Skeletal muscle tissue (tissue), 4 donors: ENCODE results near the gene EAF2. TPM values are rescaled to one million over a fixed set of nuclear protein-coding genes. Genes with fewer than 3 reads are reported as not detected.
"Not testable (repeated sequence)": the region's sequence is repeated elsewhere in the genome, so short reads cannot be mapped to it uniquely, and the experiment has no call there.

ENCODE experiments used
- H3K27ac ChIP-seq: one replicate; pipeline ENCODE4 v1.7.0; 2013; ENCODE audit warnings: mild to moderate bottlenecking, low read depth, low read length, inconsistent platforms
- H3K27me3 ChIP-seq, 3 donors: one replicate each; pipeline ENCODE4 v1.7.0; 2013; ENCODE audit warnings: low read length in 3 of 3; ENCODE audit not compliant: control insufficient read depth in 3 of 3, insufficient read depth in 3 of 3
- H3K36me3 ChIP-seq, 3 donors: one replicate each; pipeline ENCODE4 v1.7.0; 2013; ENCODE audit warnings: low read length in 3 of 3; ENCODE audit not compliant: control insufficient read depth in 3 of 3, insufficient read depth in 3 of 3
- H3K4me1 ChIP-seq, 3 donors: one replicate each; pipeline ENCODE4 v1.7.0; 2013; ENCODE audit warnings: low read length in 3 of 3, mild to moderate bottlenecking in 3 of 3; ENCODE audit not compliant: control insufficient read depth in 3 of 3, insufficient read depth in 3 of 3
- H3K4me3 ChIP-seq, 3 donors: one replicate each; pipeline ENCODE4 v1.7.0; 2013; ENCODE audit warnings: low read length in 3 of 3
- H3K9ac ChIP-seq, 3 donors: one replicate each; pipeline ENCODE4 v1.7.0; 2013; ENCODE audit warnings: low read length in 3 of 3, mild to moderate bottlenecking in 3 of 3, moderate library complexity in 2 of 3, low read depth in 1 of 3
- H3K9me3 ChIP-seq, 3 donors: one replicate each; pipeline ENCODE4 v1.7.0; 2013; ENCODE audit warnings: low read length in 3 of 3; ENCODE audit not compliant: control insufficient read depth in 3 of 3
- total RNA-seq: library from RNA; depleted of rRNA; stranded (reverse); fragments of >200 nt; gene quantifications from one replicate; pipeline ENCODE4 v1.2.3, GENCODE V29; 2014
- donor health status: Osteomylitis.

The EAF2 gene
- total RNA-seq, 1 donor from 2014 or later, result 12.5 TPM

DNA sequence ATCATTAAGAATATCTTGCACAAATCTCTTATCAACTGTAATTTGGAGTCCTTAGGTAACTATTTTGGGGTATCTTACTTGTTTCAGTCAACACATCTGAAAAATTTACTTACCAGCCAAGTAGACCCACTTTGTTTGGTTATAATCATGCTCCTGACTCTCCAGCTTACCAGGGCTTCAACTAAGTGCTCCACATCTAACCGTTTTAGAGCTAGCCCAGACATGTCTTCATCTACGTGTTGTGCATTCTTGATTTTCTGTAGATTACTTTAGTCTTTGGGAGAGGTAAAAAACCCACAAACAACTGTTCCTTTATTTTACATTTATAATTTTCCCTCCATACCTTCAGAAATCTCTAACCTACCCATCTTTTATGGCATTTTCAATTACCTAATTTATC is 17.2 kb downstream of the EAF2 start:
- H3K9me3 ChIP-seq, result no peaks in the 10 kb centered on the region
- no peaks in the 10 kb centered on the region for H3K4me1 ChIP-seq

DNA sequence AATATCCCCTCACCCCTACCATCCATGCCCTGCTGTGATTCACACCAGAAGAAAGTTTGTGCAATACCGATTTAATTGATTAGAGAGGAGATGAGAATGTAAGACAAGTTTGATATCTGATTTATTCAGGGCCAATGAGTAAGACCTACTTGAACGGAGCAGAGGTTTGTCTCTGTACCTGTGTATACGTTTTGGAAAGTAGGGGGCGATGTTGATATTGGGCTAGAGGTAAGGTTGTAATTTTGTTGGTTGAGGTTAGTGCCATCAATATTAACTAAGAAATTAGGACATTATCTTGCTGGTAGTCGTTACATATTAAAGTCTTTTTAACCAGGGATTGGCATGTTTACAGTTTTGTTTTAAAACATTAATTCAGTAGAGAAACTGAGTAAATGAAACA is 20.5 kb downstream of the EAF2 start:
- H3K4me1 ChIP-seq, result no peaks in the 10 kb centered on the region
- H3K9ac ChIP-seq, result no peak overlapping the region
- H3K9me3 ChIP-seq, result no peaks in the 10 kb centered on the region
- H3K36me3 ChIP-seq, result peaks cover 0 to 3% (median 0%) of the 10 kb centered on the region in 3 donors
- H3K27ac ChIP-seq, result no peak overlapping the region
- H3K27me3 ChIP-seq, result no peaks in the 10 kb centered on the region
- H3K4me3 ChIP-seq, result no peak overlapping the region

More for the DNA sequence above, 17.2 kb downstream of the EAF2 start:
- H3K36me3 ChIP-seq, result peaks cover 0 to 3% (median 0%) of the 10 kb centered on the region in 3 donors
- no peak overlapping the region for H3K4me3 ChIP-seq
- H3K9ac ChIP-seq, result no peak overlapping the region
- H3K27ac ChIP-seq, result no peak overlapping the region
- no peaks in the 10 kb centered on the region for H3K27me3 ChIP-seq

DNA sequence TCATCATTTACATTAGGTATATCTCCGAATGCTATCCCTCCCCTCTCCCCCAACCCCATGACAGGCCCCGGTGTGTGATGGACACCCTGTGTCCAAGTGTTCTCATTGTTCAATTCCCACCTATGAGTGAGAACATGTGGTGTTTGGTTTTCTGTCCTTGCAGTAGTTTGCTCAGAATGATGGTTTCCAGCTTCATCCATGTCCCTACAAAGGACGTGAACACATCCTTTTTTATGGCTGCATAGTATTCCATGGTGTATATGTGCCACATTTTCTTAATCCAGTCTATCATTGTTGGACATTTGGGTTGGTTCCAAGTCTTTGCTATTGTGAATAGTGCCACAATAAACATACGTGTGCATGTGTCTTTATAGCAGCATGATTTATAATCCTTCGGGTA is 22.8 kb downstream of the EAF2 start:
- H3K36me3 ChIP-seq, H3K9me3 ChIP-seq, H3K4me3 ChIP-seq, H3K4me1 ChIP-seq, H3K27me3 ChIP-seq, H3K27ac ChIP-seq, H3K9ac ChIP-seq: not testable (repeated sequence)

DNA sequence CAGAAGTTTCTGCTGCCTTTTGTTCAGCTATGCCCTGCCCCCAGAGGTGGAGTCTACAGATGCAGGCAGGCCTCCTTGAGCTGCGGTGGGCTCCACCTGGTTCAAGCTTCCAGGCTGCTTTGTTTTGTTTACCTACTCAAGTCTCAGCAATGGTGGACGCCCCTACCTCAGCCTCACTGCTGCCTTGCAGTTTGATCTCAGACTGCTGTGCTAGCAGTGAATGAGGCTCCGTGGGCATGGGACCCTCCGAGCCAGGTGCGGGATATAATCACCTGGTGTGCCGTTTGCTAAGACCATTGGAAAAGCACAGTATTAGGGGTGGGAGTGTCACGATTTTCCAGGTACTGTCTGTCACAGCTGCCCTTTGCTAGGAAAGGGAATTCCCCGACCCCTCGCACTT is 28.2 kb downstream of the EAF2 start:
- H3K27ac ChIP-seq, H3K9ac ChIP-seq, H3K4me1 ChIP-seq, H3K36me3 ChIP-seq, H3K27me3 ChIP-seq, H3K9me3 ChIP-seq, H3K4me3 ChIP-seq: not testable (repeated sequence)

DNA sequence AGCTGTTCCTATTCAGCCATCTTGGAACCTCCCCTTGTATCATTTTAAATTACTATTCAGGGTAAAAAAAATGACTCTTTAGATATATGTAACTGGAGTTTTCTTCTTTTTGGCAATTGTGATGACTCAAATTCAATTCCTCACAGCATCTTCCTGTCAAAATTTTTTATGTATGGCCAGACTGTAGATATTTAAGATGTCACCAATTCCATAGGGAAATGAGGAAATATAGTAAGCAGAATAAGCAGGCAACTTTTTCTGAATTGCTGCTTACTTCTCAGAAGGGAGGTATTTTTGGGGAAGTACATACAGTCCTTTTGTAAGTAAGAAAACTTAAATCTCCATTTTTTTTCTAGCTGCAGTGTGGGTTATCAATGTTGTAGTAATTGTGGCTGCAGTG is 28.8 kb downstream of the EAF2 start:
- no peak overlapping the region for H3K27ac ChIP-seq
- H3K36me3 ChIP-seq, result peaks cover 0 to 2% (median 0%) of the 10 kb centered on the region in 3 donors
- H3K4me3 ChIP-seq, result no peak overlapping the region
- no peaks in the 10 kb centered on the region for H3K27me3 ChIP-seq
- no peaks in the 10 kb centered on the region for H3K4me1 ChIP-seq
- H3K9ac ChIP-seq, result no peak overlapping the region
- H3K9me3 ChIP-seq, result no peaks in the 10 kb centered on the region

DNA sequence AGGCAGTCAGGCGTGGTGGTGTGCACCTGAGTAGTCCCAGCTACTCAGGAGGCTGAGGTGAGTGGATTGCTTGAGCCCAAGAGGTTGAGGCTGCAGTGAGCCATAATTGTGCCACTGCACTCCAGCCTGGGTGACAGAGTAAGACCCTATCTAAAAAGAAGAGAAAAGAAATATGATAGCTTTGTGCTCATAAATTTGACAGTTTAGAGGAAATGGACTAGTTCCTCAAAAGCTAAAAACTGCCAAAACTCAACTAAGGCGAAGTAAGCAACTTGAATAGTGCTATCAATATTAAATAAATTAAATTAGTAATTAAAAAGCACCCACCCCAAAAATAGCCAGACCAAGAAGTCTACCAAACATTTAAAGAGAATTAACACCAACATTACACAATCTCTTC is 34.7 kb downstream of the EAF2 start:
- Histone ChIP-seq H3K4me3 (no peak overlapping the region), H3K27ac (no peak overlapping the region), H3K9ac (no peak overlapping the region), H3K9me3 (no peaks in the 10 kb centered on the region), H3K27me3 (no peaks in the 10 kb centered on the region), H3K4me1 (no peaks in the 10 kb centered on the region), H3K36me3 (peaks cover 0 to 4% (median 0%) of the 10 kb centered on the region in 3 donors)

DNA sequence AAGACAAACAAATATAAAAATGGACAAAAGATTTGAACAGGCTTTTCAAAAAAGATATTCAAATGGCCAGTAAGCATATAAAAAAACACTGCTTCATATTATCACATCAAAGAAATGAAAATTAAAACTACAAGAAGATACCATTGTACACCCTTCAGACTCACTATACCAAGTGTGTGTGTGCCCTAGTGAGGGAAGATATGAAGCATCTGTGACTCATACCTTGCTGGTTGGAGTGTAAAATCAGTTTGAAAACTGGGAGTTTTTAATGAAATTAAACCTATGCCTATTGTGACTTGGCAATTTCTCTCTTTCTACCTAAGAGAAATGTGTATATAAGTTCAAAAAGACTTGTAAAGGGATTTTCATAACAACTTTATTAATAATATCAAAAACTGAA is 35.7 kb downstream of the EAF2 start:
- Histone ChIP-seq H3K27me3 (no peaks in the 10 kb centered on the region), H3K36me3 (peaks cover 0 to 4% (median 0%) of the 10 kb centered on the region in 3 donors), H3K4me1 (no peaks in the 10 kb centered on the region), H3K9ac (no peak overlapping the region), H3K27ac (no peak overlapping the region), H3K4me3 (no peak overlapping the region), H3K9me3 (no peaks in the 10 kb centered on the region)

DNA sequence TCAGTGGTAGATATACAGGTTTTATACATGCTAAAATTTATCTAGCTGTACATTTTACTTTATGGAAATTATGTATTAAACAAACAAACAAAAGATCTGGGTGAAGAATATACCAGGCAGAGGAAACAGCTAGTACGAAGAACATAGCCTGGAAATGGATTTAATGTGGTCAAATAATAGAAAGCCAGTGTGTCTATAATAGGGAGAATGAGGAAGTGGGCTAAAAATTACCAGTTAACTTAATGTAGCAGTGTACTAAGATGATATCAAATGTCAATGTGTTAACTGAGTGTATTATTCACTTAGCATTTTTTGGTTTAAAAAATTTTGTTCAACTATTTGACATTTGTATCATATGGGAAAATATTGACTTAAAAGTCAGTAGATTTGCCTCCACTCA is 36.4 kb downstream of the EAF2 start:
- no peak overlapping the region for H3K9ac ChIP-seq
- H3K4me3 ChIP-seq, result no peak overlapping the region
- H3K36me3 ChIP-seq, result peaks cover 0 to 4% (median 0%) of the 10 kb centered on the region in 3 donors
- no peak overlapping the region for H3K27ac ChIP-seq
- no peaks in the 10 kb centered on the region for H3K9me3 ChIP-seq
- H3K4me1 ChIP-seq, result no peaks in the 10 kb centered on the region
- H3K27me3 ChIP-seq, result no peaks in the 10 kb centered on the region

DNA sequence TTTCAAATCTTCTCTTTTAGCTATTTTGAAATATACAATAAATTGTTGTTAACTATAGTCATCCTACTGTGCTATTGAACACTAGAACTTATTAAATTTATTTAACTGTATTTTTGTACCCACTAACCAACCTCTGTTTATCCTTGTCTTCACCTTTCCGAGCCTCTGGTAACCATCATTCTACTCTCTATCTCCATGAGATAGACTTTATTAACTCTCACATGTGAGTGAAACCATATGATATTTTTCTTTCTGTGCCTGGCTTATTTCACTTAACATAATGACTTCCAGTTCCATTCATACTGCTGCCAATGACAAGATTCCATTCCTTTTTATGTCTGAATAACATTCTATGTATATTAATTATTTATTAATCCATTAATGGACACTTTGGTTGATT is 43.4 kb downstream of the EAF2 start:
- no peaks in the 10 kb centered on the region for H3K27me3 ChIP-seq
- no peak overlapping the region for H3K4me3 ChIP-seq
- no peaks in the 10 kb centered on the region for H3K9me3 ChIP-seq
- no peaks in the 10 kb centered on the region for H3K4me1 ChIP-seq
- H3K9ac ChIP-seq, result no peak overlapping the region
- H3K36me3 ChIP-seq, result no peaks in the 10 kb centered on the region
- H3K27ac ChIP-seq, result no peak overlapping the region

DNA sequence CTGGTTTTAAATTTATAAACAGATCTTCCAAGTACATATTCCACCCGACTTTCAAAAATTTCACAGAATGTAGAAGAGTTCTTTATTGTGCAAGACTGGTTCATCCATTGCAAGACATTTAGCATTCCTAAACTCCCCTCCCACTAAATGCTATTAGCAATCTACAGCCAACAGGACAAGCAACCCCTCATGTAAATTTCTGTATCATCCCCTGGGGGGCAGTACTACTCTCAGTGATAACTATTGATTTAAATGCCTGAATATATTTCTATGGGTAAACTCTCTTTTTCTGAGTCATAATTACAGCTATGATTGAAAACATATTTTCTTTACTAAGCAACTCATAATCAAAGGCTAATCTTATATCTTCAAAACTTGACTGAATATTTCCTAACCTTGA is 48.5 kb downstream of the EAF2 start:
- no peaks in the 10 kb centered on the region for H3K36me3 ChIP-seq
- no peaks in the 10 kb centered on the region for H3K4me1 ChIP-seq
- no peak overlapping the region for H3K27ac ChIP-seq
- H3K4me3 ChIP-seq, result no peak overlapping the region
- no peaks in the 10 kb centered on the region for H3K9me3 ChIP-seq
- no peak overlapping the region for H3K9ac ChIP-seq
- H3K27me3 ChIP-seq, result no peaks in the 10 kb centered on the region

DNA sequence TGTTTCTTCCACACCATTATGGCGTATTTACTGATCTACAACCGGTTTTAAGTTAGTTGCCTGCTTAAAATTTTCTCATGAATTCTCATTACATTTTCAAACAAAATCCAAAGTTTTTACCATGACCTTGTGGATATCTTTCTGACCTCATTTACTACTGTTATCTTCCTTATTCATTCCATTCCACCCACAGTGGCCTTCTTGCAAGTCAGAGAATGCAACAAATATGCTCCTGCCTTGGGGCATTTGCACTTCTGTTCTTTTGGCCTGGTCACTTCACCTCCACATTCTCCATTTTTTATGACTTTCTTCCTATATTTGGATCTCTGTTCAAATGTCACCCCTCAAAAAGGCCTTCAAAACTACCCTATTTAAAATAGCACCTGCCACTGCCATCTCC is 50.4 kb downstream of the EAF2 start:
- H3K36me3 ChIP-seq, result no peaks in the 10 kb centered on the region
- H3K27ac ChIP-seq, result no peak overlapping the region

More for the DNA sequence above, 50.4 kb downstream of the EAF2 start:
- no peaks in the 10 kb centered on the region for H3K27me3 ChIP-seq
- no peaks in the 10 kb centered on the region for H3K4me1 ChIP-seq
- H3K4me3 ChIP-seq, result no peak overlapping the region
- H3K9me3 ChIP-seq, result no peaks in the 10 kb centered on the region
- no peak overlapping the region for H3K9ac ChIP-seq
